Measurements from ENCODE around the gene GET3. TPM values are rescaled to one million over a fixed set of nuclear protein-coding genes. Genes with fewer than 3 reads are reported as not detected.

Gene GET3
- total and polyA plus RNA-seq, 2 of the 13 experiments (the other 11 are each of a cell fraction or from before 2014, with no cell fraction given), result 57.7 to 59.4 TPM

- TF ChIP-seq ZNF670 (CRISPR knock-in tag; IDR thresholded peaks at IDR 0.05; ENCODE audit: borderline replicate concordance) (no peak), HNRNPUL1 (IDR thresholded peaks at IDR 0.05; ENCODE audit: low read depth, low read length) (no peak), ELF1 (CRISPR knock-in tag; IDR thresholded peaks at IDR 0.05) (peak; percentile 67), ZSCAN5A (CRISPR knock-in tag; IDR thresholded peaks at IDR 0.05; ENCODE audit: borderline replicate concordance) (no peak), NFIB (CRISPR knock-in tag; IDR thresholded peaks at IDR 0.05; ENCODE audit: borderline replicate concordance) (no peak), PAF1 (CRISPR knock-in tag; IDR thresholded peaks at IDR 0.05) (no peak), ZNF121 (CRISPR knock-in tag; IDR thresholded peaks at IDR 0.05) (no peak), AKAP8 (CRISPR knock-in tag; IDR thresholded peaks at IDR 0.05) (no peak), ZNF879 (CRISPR knock-in tag; IDR thresholded peaks at IDR 0.05) (peak; percentile 67; the same call in 1 of the 2 replicates), NFE2 (CRISPR knock-in tag; IDR thresholded peaks at IDR 0.05) (no peak), TFDP1 (CRISPR knock-in tag; IDR thresholded peaks at IDR 0.05; ENCODE audit: borderline replicate concordance) (no peak), ATM (IDR thresholded peaks at IDR 0.05; ENCODE audit: borderline replicate concordance) (no peak), PHF8 (CRISPR knock-in tag; IDR thresholded peaks at IDR 0.05) (peak; percentile 50; the same call in 1 of the 2 replicates), MXD1 (CRISPR knock-in tag; IDR thresholded peaks at IDR 0.05) (0 out of 2 replicates have a peak, but pooled peaks have one; percentile 45), MYNN (CRISPR knock-in tag; IDR thresholded peaks at IDR 0.05; ENCODE audit: low read depth) (no peak), NCOA5 (CRISPR knock-in tag; IDR thresholded peaks at IDR 0.05) (no peak), YEATS4 (CRISPR knock-in tag; IDR thresholded peaks at IDR 0.05; ENCODE audit: borderline replicate concordance) (peak; percentile 61), MEIS2 (CRISPR knock-in tag; IDR thresholded peaks at IDR 0.05) (peak; percentile 47; the same call in 1 of the 2 replicates), ZNF720 (CRISPR knock-in tag; IDR thresholded peaks at IDR 0.05) (no peak), TP53 (CRISPR knock-in tag; conservative IDR thresholded peaks at IDR 0.05) (no peak), BRCA1 (CRISPR knock-in tag; IDR thresholded peaks at IDR 0.05) (no peak), MYC (CRISPR knock-in tag; IDR thresholded peaks at IDR 0.05; ENCODE audit: borderline replicate concordance) (peak; percentile 47), MTF1 (CRISPR knock-in tag; IDR thresholded peaks at IDR 0.05) (no peak), SKIL (CRISPR knock-in tag; IDR thresholded peaks at IDR 0.05; ENCODE audit: borderline replicate concordance) (no peak)
Measured at GRCh38 chr19:12778017-12778904, 41.0 kb downstream of the GET3 start (continued).

Measured in HepG2 (cell line).